IMR-90 (cell line): ENCODE results near the gene RASGRF1. TPM values are rescaled to one million over a fixed set of nuclear protein-coding genes. Genes with fewer than 3 reads are reported as not detected.

ENCODE experiments used
- ATAC-seq: fragments of 200-7000 bp; cut with Tn5 transposase; 2 replicates; pipeline ENCODE4 v1.9.1; 2020; ENCODE audit warnings: low read depth, mild to moderate bottlenecking, moderate library complexity
- BruUV-seq: library from RNA; stranded (reverse); fragments of 400-500 nt; replicated peaks from 2 replicates; lab custom pipeline; 2021; lab: Mats Ljungman, UMichigan
- CTCF ChIA-PET: fragments of 300-600 bp; formaldehyde crosslinking; extraction: SDS; loops from one replicate; lab custom pipeline; 2021; ENCODE audit warnings: antibody characterized with exemption; lab: Yijun Ruan, JAX
- POLR2A ChIA-PET: fragments of 300-600 bp; sonication (Branson Sonifier 250); formaldehyde crosslinking; loops from one replicate; lab custom pipeline; 2022; ENCODE audit warnings: antibody characterized with exemption; ENCODE audit not compliant: unreplicated experiment; lab: Charles Lee
- DNase-seq: peaks from one replicate; pipeline ENCODE4 v3.0.0; 2013
- H2AFZ ChIP-seq: replicated peaks from 2 replicates; pipeline ENCODE3; 2013; ENCODE audit warnings: low read length, mild to moderate bottlenecking; ENCODE audit not compliant: poor library complexity
- H2AK5ac ChIP-seq: 2 replicates; pipeline ENCODE4 v1.6.1; 2013; ENCODE audit warnings: low read depth, low read length, inconsistent platforms
- H2AK9ac ChIP-seq: replicated peaks from 2 replicates; pipeline ENCODE3; 2013; ENCODE audit warnings: mild to moderate bottlenecking, low read depth, low read length, moderate library complexity; ENCODE audit not compliant: poor library complexity
- H2BK120ac ChIP-seq: 2 replicates; pipeline ENCODE4 v1.6.1; 2013; ENCODE audit warnings: low read depth, low read length, inconsistent platforms
- H2BK15ac ChIP-seq: 3 replicates; pipeline ENCODE4 v1.6.1; 2013; ENCODE audit warnings: low read depth, low read length, inconsistent platforms
- H2BK20ac ChIP-seq: 2 replicates; pipeline ENCODE4 v1.6.1; 2013; ENCODE audit warnings: low read depth, mild to moderate bottlenecking, inconsistent platforms, low read length, moderate library complexity
- H2BK5ac ChIP-seq: 2 replicates; pipeline ENCODE4 v1.6.1; 2013; ENCODE audit warnings: mild to moderate bottlenecking, low read depth, low read length, inconsistent platforms; ENCODE audit not compliant: poor library complexity, severe bottlenecking
- H3K14ac ChIP-seq: replicated peaks from 2 replicates; pipeline ENCODE4 v1.6.1; 2013; ENCODE audit warnings: low read depth, low read length, inconsistent platforms
- H3K18ac ChIP-seq: 2 replicates; pipeline ENCODE4 v1.6.1; 2013; ENCODE audit warnings: low read depth, low read length, control low read depth
- H3K23ac ChIP-seq: 2 replicates; pipeline ENCODE4 v1.6.1; 2013; ENCODE audit warnings: low read depth, low read length, inconsistent platforms
- H3K27ac ChIP-seq: 2 replicates; pipeline ENCODE4 v1.5.1; 2013; ENCODE audit warnings: mild to moderate bottlenecking, control low read depth, low read length; ENCODE audit not compliant: insufficient read depth
- H3K27me3 ChIP-seq: 2 replicates; pipeline ENCODE4 v1.6.1; 2013; ENCODE audit warnings: low read length; ENCODE audit not compliant: control insufficient read depth, insufficient read depth
- H3K36me3 ChIP-seq: 2 replicates; pipeline ENCODE4 v1.6.1; 2013; ENCODE audit warnings: low read length, mixed read lengths; ENCODE audit not compliant: control insufficient read depth, insufficient read depth
- H3K4ac ChIP-seq: 2 replicates; pipeline ENCODE4 v1.6.1; 2013; ENCODE audit warnings: low read depth, low read length, inconsistent platforms
- H3K4me1 ChIP-seq: 2 replicates; pipeline ENCODE4 v1.6.1; 2013; ENCODE audit warnings: low read length, mixed read lengths; ENCODE audit not compliant: control insufficient read depth, insufficient read depth
- H3K4me2 ChIP-seq: 2 replicates; pipeline ENCODE4 v1.6.1; 2013; ENCODE audit warnings: low read depth, mild to moderate bottlenecking, control low read depth, low read length, moderate library complexity
- H3K4me3 ChIP-seq: 2 replicates; pipeline ENCODE4 v1.5.1; 2013; ENCODE audit warnings: low read depth, mild to moderate bottlenecking, control low read depth, low read length, moderate library complexity; ENCODE audit not compliant: insufficient read depth
- H3K56ac ChIP-seq: 2 replicates; pipeline ENCODE4 v1.6.1; 2013; ENCODE audit warnings: low read length, inconsistent platforms; ENCODE audit not compliant: insufficient read depth; ENCODE audit errors: extremely low read depth
- H3K79me1 ChIP-seq, 2 experiments: 2 replicates each; pipeline ENCODE4 v1.6.1; 2013; ENCODE audit warnings: low read length in 2 of 2, inconsistent platforms in 1 of 2, low read depth in 1 of 2
- H3K9ac ChIP-seq: 2 replicates; pipeline ENCODE4 v1.6.1; 2013; ENCODE audit warnings: low read depth, low read length, control low read depth
- H3K9me1 ChIP-seq: 2 replicates; pipeline ENCODE4 v1.6.1; 2013; ENCODE audit warnings: low read length, inconsistent platforms; ENCODE audit not compliant: insufficient read depth
- H3K9me3 ChIP-seq: 2 replicates; pipeline ENCODE4 v1.6.1; 2013; ENCODE audit warnings: low read length; ENCODE audit not compliant: control insufficient read depth, insufficient read depth
- H4K20me1 ChIP-seq: 2 replicates; pipeline ENCODE4 v1.6.1; 2013; ENCODE audit warnings: low read length, inconsistent platforms; ENCODE audit not compliant: insufficient read depth
- H4K5ac ChIP-seq: 2 replicates; pipeline ENCODE4 v1.6.1; 2013; ENCODE audit warnings: mild to moderate bottlenecking, low read depth, low read length, control low read depth
- H4K8ac ChIP-seq, 2 experiments: 2 replicates each; pipeline ENCODE4 v1.6.1; 2013; ENCODE audit warnings: low read depth in 2 of 2, low read length in 2 of 2, control low read depth in 1 of 2, inconsistent platforms in 1 of 2
- H4K91ac ChIP-seq: 2 replicates; pipeline ENCODE4 v1.6.1; 2013; ENCODE audit warnings: low read depth, low read length, inconsistent platforms; ENCODE audit not compliant: insufficient read depth
- CEBPB ChIP-seq: IDR thresholded peaks from 2 replicates; pipeline ENCODE4 v1.6.1; 2012; ENCODE audit warnings: low read depth, low read length, improper control_type of control experiment
- CHD1 ChIP-seq: IDR thresholded peaks from 2 replicates; pipeline ENCODE4 v1.6.1; 2012; ENCODE audit warnings: low read depth, low read length, improper control_type of control experiment
- FOS ChIP-seq: fragments of 150-350 bp; IDR thresholded peaks from 2 replicates; pipeline ENCODE4 v1.6.1; 2016; ENCODE audit warnings: low read depth, low read length
- NFE2L2 ChIP-seq: fragments of 150-350 bp; IDR thresholded peaks from 2 replicates; pipeline ENCODE4 v1.6.1; 2016; ENCODE audit warnings: low read depth, mild to moderate bottlenecking, low read length
- RFX5 ChIP-seq: IDR thresholded peaks from 2 replicates; pipeline ENCODE4 v1.8.0; 2012; ENCODE audit warnings: low read depth, mild to moderate bottlenecking, low read length, moderate library complexity
- SMC3 ChIP-seq: fragments of 150-350 bp; IDR thresholded peaks from 2 replicates; pipeline ENCODE4 v1.6.1; 2016; ENCODE audit warnings: low read depth, mild to moderate bottlenecking, antibody characterized with exemption, low read length, moderate library complexity
- WGBS, 2 experiments: methylation state at CpG; one replicate each; pipeline versions ENCODE4 v1.1.5 to v1.1.7; 2013; ENCODE audit warnings: missing lambda C conversion rate in 2 of 2; ENCODE audit not compliant: insufficient read length in 1 of 2; ENCODE audit errors: extremely low coverage in 2 of 2; 5-methylcytosine and 5-hydroxymethylcytosine counted together
- dilution Hi-C: fragments of 300-500 bp; cut with HindIII; formaldehyde crosslinking; loops from one replicate; pipeline ENCODE4 v1.14.3; 2018; ENCODE audit warnings: low sequenced_read_pairs; ENCODE audit not compliant: unreplicated experiment
- in situ Hi-C: fragments of 300-500 bp; cut with MboI; formaldehyde crosslinking; loops from 3 replicates; pipeline ENCODE4 v1.14.3; 2019; ENCODE audit warnings: low sequenced_read_pairs, inconsistent platforms, mixed read lengths
- intact Hi-C: fragments of 100-400 bp; cut with micrococcal nuclease; formaldehyde crosslinking; loops from 2 replicates; pipeline ENCODE4 v1.10.0; 2022
- polyA plus RNA-seq, 3 experiments: library from polyadenylated mRNA; depleted of rRNA; stranded (reverse); fragments of >200 nt; gene quantifications; 2 replicates each; pipeline ENCODE4 v1.2.3, GENCODE V29; 2012; ENCODE audit warnings: low replicate concordance in 1 of 3
- total RNA-seq: library from RNA; depleted of rRNA; stranded (reverse); fragments of >200 nt; gene quantifications from 2 replicates; pipeline ENCODE4 v1.2.3, GENCODE V29; 2012
- TF ChIP-seq, protein P1 (sequence below): fragments of 150-350 bp; IDR thresholded peaks from 2 replicates; pipeline ENCODE4 v1.6.1; 2016; ENCODE audit warnings: low read depth, mild to moderate bottlenecking, low read length, moderate library complexity, borderline replicate concordance

RASGRF1 gene
- total and polyA plus RNA-seq, 2 of the 4 experiments (the other 2 are of a cell fraction), result under 0.01 to 0.15 TPM

DNA sequence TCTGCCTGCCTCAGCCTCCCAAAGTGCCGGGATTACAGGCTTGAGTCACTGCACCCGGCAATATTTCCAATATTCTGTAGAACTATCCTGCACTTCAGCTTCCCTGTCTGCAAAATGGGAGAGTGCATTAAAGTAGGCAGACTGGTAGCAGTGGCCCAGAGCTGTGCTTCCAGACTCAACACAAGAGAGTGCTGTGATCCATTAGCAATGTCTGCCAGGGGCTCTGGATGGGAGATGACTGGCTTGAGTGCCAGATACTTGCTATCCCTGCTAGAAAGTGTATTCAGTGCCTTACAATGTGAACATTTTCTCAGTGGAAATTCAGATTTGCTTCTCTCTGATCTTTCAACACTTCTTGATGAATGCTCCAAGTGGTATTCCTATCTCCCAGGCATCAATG is 80.3 kb downstream of the RASGRF1 start:
- no peak overlapping the region for H2BK120ac ChIP-seq
- no peak overlapping the region for H3K4ac ChIP-seq
- TF ChIP-seq CHD1 (no peak), RFX5 (no peak), SMC3 (no peak), CEBPB (no peak), NFE2L2 (no peak), FOS (no peak)
- TF ChIP-seq, protein P1, sequence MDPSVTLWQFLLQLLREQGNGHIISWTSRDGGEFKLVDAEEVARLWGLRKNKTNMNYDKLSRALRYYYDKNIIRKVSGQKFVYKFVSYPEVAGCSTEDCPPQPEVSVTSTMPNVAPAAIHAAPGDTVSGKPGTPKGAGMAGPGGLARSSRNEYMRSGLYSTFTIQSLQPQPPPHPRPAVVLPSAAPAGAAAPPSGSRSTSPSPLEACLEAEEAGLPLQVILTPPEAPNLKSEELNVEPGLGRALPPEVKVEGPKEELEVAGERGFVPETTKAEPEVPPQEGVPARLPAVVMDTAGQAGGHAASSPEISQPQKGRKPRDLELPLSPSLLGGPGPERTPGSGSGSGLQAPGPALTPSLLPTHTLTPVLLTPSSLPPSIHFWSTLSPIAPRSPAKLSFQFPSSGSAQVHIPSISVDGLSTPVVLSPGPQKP, result no peak
- ChIA-PET POLR2A (no interaction called here), CTCF (no interaction called here)
- no peak for ATAC-seq
- H2AFZ ChIP-seq, result no peak overlapping the region
- peaks cover 18% of the 10 kb centered on the region for H3K27me3 ChIP-seq
- intact Hi-C loops (loop anchor here (5.0 kb wide), 1 partner anchor 373 kb away; no protein-coding TSS in a partner anchor), in situ Hi-C loops (no loop called here), dilution Hi-C loops (no loop called here)
- H3K18ac ChIP-seq, result no peak overlapping the region
- no peaks in the 10 kb centered on the region for H3K36me3 ChIP-seq
- no peaks in the 10 kb centered on the region for H4K20me1 ChIP-seq
- BruUV-seq, result no TSS peak
- H4K91ac ChIP-seq, result no peak overlapping the region
- H3K23ac ChIP-seq, result no peak overlapping the region
- H2BK20ac ChIP-seq, result no peak overlapping the region
- no peak overlapping the region for H2AK9ac ChIP-seq
- H2BK5ac ChIP-seq, result no peak overlapping the region
- DNase-seq, result no peak
- H2AK5ac ChIP-seq, result no peak overlapping the region
- no CpG with 5 or more reads among the region's 2 CpGs for WGBS, 2 experiments
- no peak overlapping the region for H4K5ac ChIP-seq
- no peak overlapping the region for H3K4me3 ChIP-seq
- H3K9me3 ChIP-seq, result 0 out of 2 replicates have a peak, but pooled peaks cover 2% of the 10 kb centered on the region
- H3K9ac ChIP-seq, result no peak overlapping the region
- H4K8ac ChIP-seq, result no peak overlapping the region
- no peak overlapping the region for H3K27ac ChIP-seq
- peaks cover 7% of the 10 kb centered on the region; the same call in 1 of the 2 replicates for H3K9me1 ChIP-seq
- no peaks in the 10 kb centered on the region for H3K4me1 ChIP-seq
- no peak overlapping the region for H3K4me2 ChIP-seq
- H3K14ac ChIP-seq, result no peak overlapping the region
- no peaks in the 10 kb centered on the region for H3K79me1 ChIP-seq
- no peak overlapping the region for H2BK15ac ChIP-seq
- H3K56ac ChIP-seq, result no peak overlapping the region
